Duodenal mucosa (tissue), 2 donors: Measurements from ENCODE around the gene HES5.

Source experiments
- H3K27ac ChIP-seq: one replicate; pipeline ENCODE4 v1.7.0; 2013; ENCODE audit warnings: low read depth, low read length
- H3K27me3 ChIP-seq, 2 donors: one replicate each; pipeline ENCODE4 v1.7.0; 2013; ENCODE audit warnings: low read length in 2 of 2, control low read depth in 1 of 2; ENCODE audit not compliant: insufficient read depth in 2 of 2, control insufficient read depth in 1 of 2
- H3K36me3 ChIP-seq, 2 donors: one replicate each; pipeline ENCODE4 v1.7.0; 2013; ENCODE audit warnings: low read length in 2 of 2, control low read depth in 1 of 2; ENCODE audit not compliant: insufficient read depth in 2 of 2, control insufficient read depth in 1 of 2
- H3K4me1 ChIP-seq, 2 donors: one replicate each; pipeline ENCODE4 v1.7.0; 2013; ENCODE audit warnings: low read length in 2 of 2, control low read depth in 1 of 2; ENCODE audit not compliant: insufficient read depth in 2 of 2, control insufficient read depth in 1 of 2
- H3K4me3 ChIP-seq, 2 donors: one replicate each; pipeline ENCODE4 v1.7.0; 2013; ENCODE audit warnings: low read length in 2 of 2, low read depth in 1 of 2
- H3K9ac ChIP-seq, 2 donors: one replicate each; pipeline ENCODE4 v1.7.0; 2013; ENCODE audit warnings: low read length in 2 of 2, low read depth in 1 of 2
- H3K9me3 ChIP-seq, 2 donors: one replicate each; pipeline ENCODE4 v1.7.0; 2013; ENCODE audit warnings: low read length in 2 of 2, control low read depth in 1 of 2; ENCODE audit not compliant: control insufficient read depth in 1 of 2

HES5 gene

DNA sequence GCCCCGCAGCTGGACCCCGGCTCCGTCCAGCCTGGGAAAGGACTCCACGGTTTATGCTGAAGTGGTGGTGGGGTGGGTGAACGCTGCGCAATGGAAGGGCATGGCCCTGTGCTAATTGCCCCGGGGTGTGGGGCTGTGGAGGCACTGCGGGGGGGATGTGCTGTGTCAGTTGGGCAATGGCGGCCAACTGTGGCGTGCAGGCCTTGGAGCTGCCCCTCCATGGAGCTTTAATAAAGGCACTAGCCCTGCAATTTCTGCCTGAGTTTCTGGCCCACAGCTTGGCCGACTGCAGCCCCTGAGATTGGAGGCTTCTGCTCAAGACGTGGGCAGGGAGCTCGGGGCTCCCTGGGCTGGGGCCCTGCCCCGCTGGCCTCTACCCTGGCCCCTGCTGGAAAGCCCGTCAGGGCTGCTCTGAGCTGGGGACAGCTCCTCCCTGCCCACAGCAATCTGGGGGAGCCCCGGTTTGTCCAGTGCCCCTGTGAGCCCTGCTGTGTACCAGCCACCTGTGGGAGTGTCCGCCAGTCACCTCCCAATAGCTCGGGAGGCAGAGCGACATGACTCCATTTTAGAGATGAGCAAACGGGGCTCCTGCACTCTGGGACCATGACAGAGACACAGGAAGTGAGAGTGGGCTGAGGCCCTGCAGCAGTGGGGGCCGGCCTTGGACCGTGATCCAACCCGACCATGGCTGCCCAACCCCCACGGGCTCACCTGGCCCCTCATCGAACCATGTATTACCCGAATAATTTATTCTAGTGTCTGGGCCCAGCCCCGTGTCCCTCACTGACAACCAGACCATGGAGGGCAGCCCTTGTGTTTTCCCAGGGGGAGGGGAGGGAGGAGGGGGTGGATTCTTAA, 17.4 kb upstream of the HES5 start:
- Histone ChIP-seq H3K36me3 (no peaks in the 10 kb centered on the region), H3K27me3 (no peaks in the 10 kb centered on the region), H3K4me3 (peak overlapping the region; percentile 69 to 74), H3K9me3 (no peaks in the 10 kb centered on the region), H3K4me1 (peaks cover 33 to 56% of the 10 kb centered on the region in 2 donors), H3K27ac (peak overlapping the region; percentile 98), H3K9ac (peak overlapping the region; percentile 77 to 82)

GRCh38 chr1:2546515-2547209, 16.6 kb upstream of the HES5 start:
- H3K9ac ChIP-seq: peak overlapping the region; percentile 77 to 82
- H3K27me3 ChIP-seq: no peaks in the 10 kb centered on the region
- peaks cover 33 to 63% of the 10 kb centered on the region in 2 donors for H3K4me1 ChIP-seq
- H3K36me3 ChIP-seq: no peaks in the 10 kb centered on the region
- H3K9me3 ChIP-seq: no peaks in the 10 kb centered on the region
- peak overlapping the region; percentile 69 to 74 for H3K4me3 ChIP-seq
- peak overlapping the region; percentile 98 for H3K27ac ChIP-seq

DNA sequence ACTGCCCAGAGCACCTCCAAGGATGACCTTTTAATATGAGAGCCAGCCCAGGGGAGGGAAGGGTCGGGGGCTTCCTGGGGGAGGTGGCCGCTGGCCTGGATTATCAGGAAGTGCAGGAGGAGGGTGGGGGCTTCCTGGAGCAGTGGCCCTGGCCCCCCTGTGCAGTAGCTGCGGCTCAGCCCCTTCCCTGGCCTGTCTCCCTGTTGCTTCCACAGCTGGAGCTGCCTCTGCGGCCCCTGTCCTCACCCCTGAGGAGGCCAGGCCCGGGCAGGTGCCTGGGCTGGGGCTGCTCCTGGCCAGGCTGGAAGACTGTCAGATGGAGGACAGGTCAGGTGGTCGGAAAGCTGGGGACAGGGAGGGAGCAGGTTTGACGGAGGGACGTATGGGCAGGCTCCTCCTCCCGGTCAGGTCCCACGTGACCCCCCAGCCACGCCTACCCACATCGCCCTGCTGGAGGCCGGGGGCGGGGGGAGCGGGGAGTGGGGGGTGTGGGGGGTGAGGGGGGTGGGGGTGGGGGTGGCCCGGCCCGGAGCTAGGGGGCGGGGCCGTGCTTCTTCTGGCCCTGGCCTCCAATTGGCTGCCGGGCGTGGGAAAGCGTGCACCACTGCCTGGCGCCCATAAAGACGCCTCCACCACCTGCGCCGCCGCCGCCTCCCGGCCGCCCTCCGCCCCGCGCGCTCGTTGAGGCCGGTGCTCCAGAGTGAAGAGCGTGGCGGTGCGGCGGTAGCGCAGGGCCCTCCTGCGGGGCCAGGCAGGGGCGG, 15.9 kb upstream of the HES5 start:
- no peaks in the 10 kb centered on the region for H3K36me3 ChIP-seq
- no peaks in the 10 kb centered on the region for H3K9me3 ChIP-seq
- H3K27me3 ChIP-seq: no peaks in the 10 kb centered on the region
- H3K4me3 ChIP-seq: peak overlapping the region; percentile 69 to 74
- H3K27ac ChIP-seq: peak overlapping the region; percentile 98
- H3K9ac ChIP-seq: peak overlapping the region; percentile 72 to 77
- H3K4me1 ChIP-seq: peaks cover 33 to 67% of the 10 kb centered on the region in 2 donors

DNA sequence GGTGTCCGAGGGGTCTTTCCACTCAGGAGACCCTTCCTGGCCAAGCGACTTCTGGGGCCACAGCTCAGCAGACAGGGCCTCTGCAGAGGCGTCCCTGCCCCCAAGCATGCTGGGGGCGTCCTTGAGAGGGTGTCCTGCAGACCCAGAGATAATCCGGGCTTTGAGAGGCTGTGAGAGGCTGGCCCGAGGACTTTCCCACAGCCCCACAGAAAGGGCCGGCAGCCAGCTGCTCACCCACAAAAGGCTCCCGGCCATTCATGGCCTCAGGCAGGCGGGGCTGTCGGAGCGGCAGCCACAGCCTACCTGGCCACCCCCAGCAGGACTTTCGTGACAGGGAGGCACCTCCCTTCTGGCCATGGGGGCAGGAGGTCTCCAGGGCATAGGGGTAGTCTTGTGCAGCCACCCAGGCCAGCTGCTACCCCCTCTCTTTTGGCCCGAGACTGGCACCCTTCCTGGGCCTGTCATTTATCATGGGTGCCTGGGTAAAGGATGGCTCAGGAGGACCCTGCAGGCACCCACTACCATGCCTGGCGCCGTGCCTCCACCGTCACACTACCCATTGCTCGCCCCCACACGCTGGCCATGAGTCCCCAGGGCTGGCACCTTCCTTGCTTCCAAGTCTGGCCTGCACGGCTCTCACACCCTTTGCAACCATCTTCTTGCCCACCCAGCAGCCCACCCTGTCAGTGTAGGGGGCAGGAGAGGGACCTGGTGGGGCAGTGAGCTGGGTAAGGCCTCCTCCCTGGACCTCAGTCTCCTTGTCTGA, 15.0 kb upstream of the HES5 start:
- Histone ChIP-seq H3K9me3 (no peaks in the 10 kb centered on the region), H3K27me3 (no peaks in the 10 kb centered on the region), H3K4me1 (peaks cover 33 to 67% of the 10 kb centered on the region in 2 donors), H3K4me3 (no peak overlapping the region), H3K27ac (peak overlapping the region; percentile 10), H3K36me3 (no peaks in the 10 kb centered on the region), H3K9ac (no peak overlapping the region)

GRCh38 chr1:2544093-2544874, 14.2 kb upstream of the HES5 start:
- Histone ChIP-seq H3K36me3 (no peaks in the 10 kb centered on the region), H3K27ac (no peak overlapping the region), H3K4me3 (no peak overlapping the region), H3K4me1 (peaks cover 31 to 65% of the 10 kb centered on the region in 2 donors), H3K9me3 (no peaks in the 10 kb centered on the region), H3K9ac (no peak overlapping the region), H3K27me3 (peaks cover 0 to 5% of the 10 kb centered on the region in 2 donors)

DNA sequence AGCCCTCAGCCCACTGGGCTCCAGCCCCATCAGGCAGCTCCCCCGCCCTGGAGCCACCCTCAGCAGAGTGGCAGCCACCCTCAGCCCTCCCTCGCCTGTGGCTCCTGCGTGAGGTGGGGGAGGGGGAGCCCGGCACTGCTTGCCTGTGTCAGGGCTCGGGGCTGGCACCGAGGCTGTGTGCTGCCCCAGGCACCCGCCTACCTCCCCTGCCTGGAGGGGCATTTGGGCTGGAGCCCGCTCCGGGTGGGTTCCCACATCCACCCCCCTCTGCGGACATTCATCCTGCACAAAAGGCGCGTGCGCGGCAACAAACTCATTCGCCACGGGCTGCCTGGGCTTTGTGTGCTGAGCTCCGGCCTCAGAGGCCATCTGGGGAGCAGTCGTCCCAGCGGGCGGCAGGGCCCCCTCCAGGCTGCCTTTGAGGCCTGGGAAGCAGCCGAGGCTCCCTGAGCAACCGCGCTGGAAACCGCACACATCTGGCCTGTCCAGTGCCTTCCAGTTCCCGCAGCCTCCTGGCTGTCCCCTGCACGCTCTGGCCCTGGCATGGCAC, 13.6 kb upstream of the HES5 start:
- H3K4me3 ChIP-seq: no peak overlapping the region
- peaks cover 26 to 60% of the 10 kb centered on the region in 2 donors for H3K4me1 ChIP-seq
- H3K27me3 ChIP-seq: peaks cover 0 to 10% of the 10 kb centered on the region in 2 donors
- no peaks in the 10 kb centered on the region for H3K36me3 ChIP-seq
- no peak overlapping the region for H3K9ac ChIP-seq
- H3K27ac ChIP-seq: no peak overlapping the region
- no peaks in the 10 kb centered on the region for H3K9me3 ChIP-seq

GRCh38 chr1:2542246-2542915, 12.3 kb upstream of the HES5 start:
- Histone ChIP-seq H3K36me3 (no peaks in the 10 kb centered on the region), H3K27me3 (peaks cover 0 to 10% of the 10 kb centered on the region in 2 donors), H3K4me3 (no peak overlapping the region), H3K9ac (no peak overlapping the region), H3K4me1 (peaks cover 17 to 48% of the 10 kb centered on the region in 2 donors), H3K27ac (no peak overlapping the region), H3K9me3 (no peaks in the 10 kb centered on the region)

DNA sequence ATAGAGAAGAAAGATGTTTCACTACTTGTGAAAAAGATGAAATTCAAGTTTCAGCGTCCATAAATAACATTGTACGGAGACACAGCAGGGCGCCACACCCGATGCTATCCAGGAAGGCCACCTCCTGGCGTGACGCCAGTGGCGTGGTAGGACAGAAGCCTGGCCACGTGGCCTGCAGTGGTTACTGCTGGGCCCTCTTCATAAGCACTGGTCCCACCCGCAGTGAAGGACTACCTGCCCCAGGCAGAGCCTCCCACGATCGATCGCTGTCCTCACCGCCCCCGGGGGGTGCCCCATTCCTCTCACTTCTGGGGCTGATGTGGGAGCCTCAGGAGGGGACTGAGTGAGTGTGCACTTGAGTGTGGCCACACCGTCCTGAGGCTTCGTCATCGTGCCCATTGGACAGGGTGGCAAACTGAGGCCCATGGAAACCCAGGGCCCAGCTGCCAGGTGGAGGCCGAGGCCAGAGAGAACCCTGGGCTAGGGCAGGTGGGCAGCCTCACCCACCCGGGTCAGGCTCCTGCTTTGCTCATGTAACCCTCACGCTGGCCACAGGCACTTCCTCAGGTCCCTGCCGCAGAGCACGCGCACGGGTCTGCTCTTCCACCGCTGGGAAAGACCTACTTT, 11.7 kb upstream of the HES5 start:
- Histone ChIP-seq H3K27me3 (peaks cover 3 to 17% of the 10 kb centered on the region in 2 donors), H3K27ac (no peak overlapping the region), H3K9me3 (no peaks in the 10 kb centered on the region), H3K36me3 (no peaks in the 10 kb centered on the region), H3K9ac (no peak overlapping the region), H3K4me3 (no peak overlapping the region), H3K4me1 (peaks cover 18 to 47% of the 10 kb centered on the region in 2 donors)
